ENCODE results near the gene DNAH8. TPM values are rescaled to one million over a fixed set of nuclear protein-coding genes. Genes with fewer than 3 reads are reported as not detected.

DNAH8 gene
- total RNA-seq, 1 experiment from 2014 or later: not detected

DNA sequence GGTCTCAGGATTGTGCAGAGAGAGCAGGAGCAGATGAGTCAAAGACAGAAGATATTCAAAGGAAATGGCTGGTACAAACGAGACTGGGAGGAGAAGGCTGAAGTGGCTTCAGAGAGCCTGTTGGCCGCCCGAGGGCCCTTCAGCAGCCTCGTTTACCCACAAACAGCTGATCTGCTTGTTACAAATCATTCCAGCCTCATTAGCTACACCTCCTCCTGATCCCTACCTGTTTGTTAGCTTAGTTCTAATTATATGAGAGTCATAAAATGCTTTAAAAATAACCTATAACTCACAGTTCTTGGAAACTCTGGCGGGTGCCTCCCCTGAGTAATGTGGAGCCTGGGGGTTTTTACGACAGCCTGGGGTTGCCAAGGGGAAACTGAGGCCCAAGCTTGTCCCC, 346.1 kb downstream of the DNAH8 start:
- Histone ChIP-seq H3K36me3 (ENCODE audit: control insufficient read depth in 1 of 2, insufficient read depth in 2 of 2, low read length in 2 of 2) (no peaks in the 10 kb centered on the region), H3K4me2 (ENCODE audit: low read length) (no peak overlapping the region), H4K20me1 (ENCODE audit: insufficient read depth) (no peaks in the 10 kb centered on the region), H3K4me3 (replicated peaks in 1 of 2; ENCODE audit: low read depth in 1 of 2, low read length in 2 of 2) (no peak overlapping the region), H3K27ac (ENCODE audit: low read depth, low read length) (no peak overlapping the region), H3K27me3 (ENCODE audit: insufficient read depth, low read length) (peaks cover 18% of the 10 kb centered on the region), H3K4me1 (ENCODE audit: control insufficient read depth in 1 of 2, insufficient read depth in 2 of 2, low read length in 2 of 2) (no peaks in the 10 kb centered on the region), H3K9me2 (ENCODE audit: insufficient read depth) (no peaks in the 10 kb centered on the region), H3K9me3 (ENCODE audit: control insufficient read depth in 1 of 2, insufficient read depth in 1 of 2, low read depth in 1 of 2, low read length in 2 of 2) (no peaks in the 10 kb centered on the region), H3K79me2 (ENCODE audit: insufficient read depth, low read length) (no peaks in the 10 kb centered on the region), H3K9ac (ENCODE audit: low read length) (no peak overlapping the region), H2AFZ (ENCODE audit: low read depth, low read length, poor library complexity, severe bottlenecking) (no peak overlapping the region)
- POLR2A ChIA-PET: no interaction called here
- no peak for ATAC-seq
- DNase-seq (ENCODE audit: low read depth, low spot score): no peak
- CTCF ChIA-PET: no interaction called here
- intact Hi-C loops (cut with micrococcal nuclease): no loop called here
- RAD21 ChIA-PET (ENCODE audit: low non-redundant PET in 1 of 2, low total read pairs in 2 of 2, uncharacterized antibody in 2 of 2, unreplicated experiment in 2 of 2): no interaction called here
- no peak for TF ChIP-seq RAD21 (IDR thresholded peaks at IDR 0.05; ENCODE audit: low read depth)
- no TSS peak for BruUV-seq (replicated peaks)

- no peak for ATAC-seq
- no TSS peak for BruUV-seq (replicated peaks)
- RAD21 ChIA-PET (ENCODE audit: low non-redundant PET in 1 of 2, low total read pairs in 2 of 2, uncharacterized antibody in 2 of 2, unreplicated experiment in 2 of 2): no interaction called here
- CTCF ChIA-PET: no interaction called here
- no peak for DNase-seq (ENCODE audit: low read depth, low spot score)
- no peaks in the 10 kb centered on the region for H3K36me3 ChIP-seq (ENCODE audit: control insufficient read depth in 1 of 2, insufficient read depth in 2 of 2, low read length in 2 of 2)
- no peak overlapping the region for H2AFZ ChIP-seq (ENCODE audit: low read depth, low read length, poor library complexity, severe bottlenecking)
- no peaks in the 10 kb centered on the region for H3K79me2 ChIP-seq (ENCODE audit: insufficient read depth, low read length)
- TF ChIP-seq YY1 (IDR thresholded peaks at IDR 0.05; ENCODE audit: extremely low read depth, insufficient replicate concordance, low read depth, low read length): no peak
- no peak for TF ChIP-seq TCF7L2 (IDR thresholded peaks at IDR 0.05; ENCODE audit: borderline replicate concordance, extremely low read depth, insufficient read depth, insufficient read length)
- no peak overlapping the region for H3K4me3 ChIP-seq (replicated peaks in 1 of 2; ENCODE audit: low read depth in 1 of 2, low read length in 2 of 2)
- no peak overlapping the region for H3K4me2 ChIP-seq (ENCODE audit: low read length)
- intact Hi-C loops (cut with micrococcal nuclease): no loop called here
- H3K4me1 ChIP-seq (ENCODE audit: control insufficient read depth in 1 of 2, insufficient read depth in 2 of 2, low read length in 2 of 2): no peaks in the 10 kb centered on the region
- no peak overlapping the region for H3K9ac ChIP-seq (ENCODE audit: low read length)
- peaks cover 15% of the 10 kb centered on the region for H3K27me3 ChIP-seq (ENCODE audit: insufficient read depth, low read length)
- no peaks in the 10 kb centered on the region for H3K9me3 ChIP-seq (ENCODE audit: control insufficient read depth in 1 of 2, insufficient read depth in 1 of 2, low read depth in 1 of 2, low read length in 2 of 2)
- H3K27ac ChIP-seq (ENCODE audit: low read depth, low read length): no peak overlapping the region
- no peaks in the 10 kb centered on the region for H4K20me1 ChIP-seq (ENCODE audit: insufficient read depth)
- POLR2A ChIA-PET: no interaction called here
- no peaks in the 10 kb centered on the region for H3K9me2 ChIP-seq (ENCODE audit: insufficient read depth)
Observed at GRCh38 chr6:39061588-39061987, 346.5 kb downstream of the DNAH8 start.
